Liver (tissue), 9 donors: ENCODE results near the gene INO80. TPM values are rescaled to one million over a fixed set of nuclear protein-coding genes. Genes with fewer than 3 reads are reported as not detected.

Experiments used
- DNase-seq: peaks from one replicate; pipeline ENCODE4 v3.0.0-alpha.2; 2017; ENCODE audit warnings: low spot score
- H3K27ac ChIP-seq, 2 donors: one replicate each; pipeline ENCODE4 v1.7.0; 2013; ENCODE audit warnings: inconsistent platforms in 2 of 2, low read length in 2 of 2, control low read depth in 1 of 2, low read depth in 1 of 2, mild to moderate bottlenecking in 1 of 2
- H3K27me3 ChIP-seq, 4 donors: one replicate each; pipeline versions ENCODE4 v1.6.1 to v1.7.0; 2013; ENCODE audit warnings: low read length in 3 of 4, inconsistent platforms in 1 of 4, mild to moderate bottlenecking in 1 of 4, moderate library complexity in 1 of 4; ENCODE audit not compliant: control insufficient read depth in 4 of 4, insufficient read depth in 4 of 4
- H3K36me3 ChIP-seq, 4 donors: one replicate each; pipeline versions ENCODE4 v1.6.1 to v1.7.0; 2013; ENCODE audit warnings: low read length in 3 of 4, mild to moderate bottlenecking in 3 of 4, low read depth in 1 of 4, moderate library complexity in 1 of 4; ENCODE audit not compliant: control insufficient read depth in 4 of 4, insufficient read depth in 3 of 4
- H3K4me1 ChIP-seq, 4 donors: one replicate each; pipeline versions ENCODE4 v1.6.1 to v1.7.0; 2013; ENCODE audit warnings: low read length in 3 of 4, mild to moderate bottlenecking in 3 of 4, moderate library complexity in 1 of 4; ENCODE audit not compliant: control insufficient read depth in 4 of 4, insufficient read depth in 4 of 4
- H3K4me3 ChIP-seq, 3 donors: one replicate each; pipeline versions ENCODE4 v1.6.1 to v1.7.0; 2013; ENCODE audit warnings: low read length in 3 of 3, control low read depth in 1 of 3, low read depth in 1 of 3, mild to moderate bottlenecking in 1 of 3
- H3K9ac ChIP-seq, 2 donors: one replicate each; pipeline ENCODE4 v1.7.0; 2013; ENCODE audit warnings: low read length in 2 of 2, mild to moderate bottlenecking in 2 of 2, moderate library complexity in 2 of 2, control low read depth in 1 of 2, low read depth in 1 of 2
- H3K9me3 ChIP-seq, 4 donors: one replicate each; pipeline versions ENCODE4 v1.6.1 to v1.7.0; 2013; ENCODE audit warnings: low read length in 3 of 4; ENCODE audit not compliant: control insufficient read depth in 4 of 4
- ATF3 ChIP-seq: IDR thresholded peaks from 2 replicates; pipeline ENCODE4 v1.6.1; 2016; ENCODE audit warnings: antibody characterized with exemption
- EGR1 ChIP-seq, 2 donors: IDR thresholded peaks; 2 replicates each; pipeline ENCODE4 v1.6.1; 2016 to 2018; ENCODE audit warnings: antibody characterized with exemption in 2 of 2, low read depth in 2 of 2
- FOXA2 ChIP-seq: IDR thresholded peaks from 2 replicates; pipeline ENCODE4 v1.6.1; 2016; ENCODE audit warnings: antibody characterized with exemption
- GABPA ChIP-seq, 2 donors: IDR thresholded peaks in 1 of 2; conservative IDR thresholded peaks in 1 of 2; 2 replicates each; pipeline ENCODE4 v1.6.1; 2016; ENCODE audit warnings: antibody characterized with exemption in 2 of 2, mild to moderate bottlenecking in 1 of 2, moderate library complexity in 1 of 2
- HNF4A ChIP-seq, 2 donors: conservative IDR thresholded peaks; 2 replicates each; pipeline ENCODE4 v1.6.1; 2016; ENCODE audit warnings: antibody characterized with exemption in 2 of 2, mild to moderate bottlenecking in 2 of 2
- HNF4G ChIP-seq: IDR thresholded peaks from 2 replicates; pipeline ENCODE4 v1.6.1; 2016; ENCODE audit warnings: antibody characterized with exemption
- JUND ChIP-seq, 2 donors: IDR thresholded peaks; 2 replicates each; pipeline ENCODE4 v1.6.1; 2016; ENCODE audit warnings: antibody characterized with exemption in 2 of 2
- NR2F2 ChIP-seq: IDR thresholded peaks from 2 replicates; pipeline ENCODE4 v1.6.1; 2016; ENCODE audit warnings: antibody characterized with exemption
- RAD21 ChIP-seq, 2 donors: IDR thresholded peaks; 2 replicates each; pipeline ENCODE4 v1.6.1; 2016; ENCODE audit warnings: antibody characterized with exemption in 2 of 2, mild to moderate bottlenecking in 2 of 2
- REST ChIP-seq: IDR thresholded peaks from 2 replicates; pipeline ENCODE4 v1.6.1; 2016; ENCODE audit warnings: antibody characterized with exemption, mild to moderate bottlenecking
- RXRA ChIP-seq, 2 donors: IDR thresholded peaks; 2 replicates each; pipeline ENCODE4 v1.6.1; 2017 to 2018; ENCODE audit warnings: antibody characterized with exemption in 2 of 2, mild to moderate bottlenecking in 1 of 2
- SP1 ChIP-seq: IDR thresholded peaks from 2 replicates; pipeline ENCODE4 v1.6.1; 2018; ENCODE audit warnings: antibody characterized with exemption, mild to moderate bottlenecking
- TAF1 ChIP-seq: conservative IDR thresholded peaks from 2 replicates; pipeline ENCODE4 v1.6.1; 2016; ENCODE audit warnings: antibody characterized with exemption, mild to moderate bottlenecking
- ZBTB33 ChIP-seq: IDR thresholded peaks from 2 replicates; pipeline ENCODE4 v1.6.1; 2016; ENCODE audit warnings: antibody characterized with exemption
- WGBS: extraction: QIAGEN DNeasy Blood & Tissue Kit; methylation state at CpG from one replicate; pipeline ENCODE4 v1.1.7; 2013; 5-methylcytosine and 5-hydroxymethylcytosine counted together
- polyA plus RNA-seq, 2 donors: library from polyadenylated mRNA; stranded (reverse) in 1 of 2; unstranded in 1 of 2; fragments of 200-250 nt in 1 of 2; fragments of >200 nt in 1 of 2; fragmentation: Nextera tagmentation in 1 of 2; extraction: Ambion mirVana in 1 of 2; gene quantifications; one replicate each; pipeline versions ENCODE4 v1.2.1 to v1.2.3, GENCODE V29; 2013 to 2015
- total RNA-seq, 2 donors: library from RNA; depleted of rRNA; stranded (reverse); fragments of >200 nt; gene quantifications; one replicate each; pipeline ENCODE4 v1.2.3, GENCODE V29; 2014
- TF ChIP-seq, protein P1 (sequence below): IDR thresholded peaks from 2 replicates; pipeline ENCODE4 v1.6.1; 2016; ENCODE audit warnings: antibody characterized with exemption
- donor health status: healthy.
- donor health status: healthy.
- donor health status: healthy.
- donor health status: healthy.
- donor health status: healthy.

The INO80 gene
- total and polyA plus RNA-seq, 4 donors: 3.2 to 19.7 (median 9.4) TPM

DNA sequence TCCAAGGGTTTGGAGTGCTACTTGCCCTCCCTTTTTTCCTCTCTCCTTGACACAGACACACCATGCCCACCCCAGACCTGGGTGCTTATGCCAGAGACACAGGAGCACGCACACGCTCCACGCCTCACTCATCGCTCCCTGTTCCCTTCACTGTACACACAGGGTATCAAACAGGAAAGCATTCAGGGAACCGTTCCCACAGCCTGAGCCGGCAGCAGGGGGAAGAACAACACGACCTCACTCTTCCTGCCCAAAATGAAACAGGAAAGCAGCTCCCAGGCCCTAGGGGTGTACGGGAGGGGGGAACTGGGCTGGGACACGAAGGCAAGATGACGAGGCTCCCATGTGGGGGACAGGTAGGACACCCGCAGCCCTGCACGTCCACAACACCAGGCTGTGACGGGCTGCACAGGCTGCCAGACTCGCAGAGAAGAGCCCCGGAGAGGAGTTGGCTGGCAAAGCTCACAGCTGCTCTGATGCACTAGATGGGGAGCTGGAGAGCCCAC, 175.7 kb downstream of the INO80 start:
- Histone ChIP-seq H3K27ac (peak overlapping the region; percentile 66 to 76), H3K36me3 (no peaks in the 10 kb centered on the region), H3K9me3 (no peaks in the 10 kb centered on the region), H3K27me3 (no peaks in the 10 kb centered on the region), H3K4me1 (peaks cover 10 to 54% (median 40%) of the 10 kb centered on the region in 4 donors), H3K4me3 (no peak overlapping the region), H3K9ac (peak overlapping the region in 1 of 2 donors; percentile 17)
- 67% methylated on average over 15 of the region's 15 CpGs for WGBS
- TF ChIP-seq NR2F2: peak; percentile 57
- TF ChIP-seq, protein P1, sequence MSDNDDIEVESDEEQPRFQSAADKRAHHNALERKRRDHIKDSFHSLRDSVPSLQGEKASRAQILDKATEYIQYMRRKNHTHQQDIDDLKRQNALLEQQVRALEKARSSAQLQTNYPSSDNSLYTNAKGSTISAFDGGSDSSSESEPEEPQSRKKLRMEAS: peak; percentile 22
- no peak for TF ChIP-seq GABPA (IDR thresholded peaks at IDR 0.05 in 1 of 2, conservative IDR thresholded peaks at IDR 0.05 in 1 of 2)
- no peak for TF ChIP-seq TAF1
- no peak for TF ChIP-seq SP1
- TF ChIP-seq JUND (IDR thresholded peaks at IDR 0.05): no peak
- no peak for DNase-seq

GRCh38 chr15:40938536-40938870, 177.6 kb downstream of the INO80 start:
- Histone ChIP-seq H3K4me1 (peaks cover 8 to 50% (median 33%) of the 10 kb centered on the region in 4 donors), H3K27ac (no peak overlapping the region), H3K9me3 (no peaks in the 10 kb centered on the region), H3K4me3 (no peak overlapping the region), H3K9ac (no peak overlapping the region), H3K27me3 (no peaks in the 10 kb centered on the region), H3K36me3 (no peaks in the 10 kb centered on the region)
- 87% methylated on average over 6 of the region's 6 CpGs for WGBS
- no peak for DNase-seq
- no peak for TF ChIP-seq JUND (IDR thresholded peaks at IDR 0.05)
- no peak for TF ChIP-seq EGR1 (IDR thresholded peaks at IDR 0.05; ENCODE audit: low read depth in 2 of 2)
- no peak for TF ChIP-seq RXRA (IDR thresholded peaks at IDR 0.05)
- TF ChIP-seq HNF4G: no peak
- TF ChIP-seq TAF1: no peak
- TF ChIP-seq, protein P1: no peak
- no peak for TF ChIP-seq GABPA (IDR thresholded peaks at IDR 0.05 in 1 of 2, conservative IDR thresholded peaks at IDR 0.05 in 1 of 2)
- TF ChIP-seq ATF3: no peak
- no peak for TF ChIP-seq SP1
- TF ChIP-seq REST: no peak
- TF ChIP-seq HNF4A (conservative IDR thresholded peaks at IDR 0.05): no peak
- no peak for TF ChIP-seq ZBTB33
- no peak for TF ChIP-seq RAD21 (IDR thresholded peaks at IDR 0.05)
- TF ChIP-seq FOXA2: no peak
